Esophagus muscularis mucosa (tissue), 4 donors: Measurements from ENCODE around the gene OR4D5. TPM values are rescaled to one million over a fixed set of nuclear protein-coding genes. Genes with fewer than 3 reads are reported as not detected.

Experiments
- DNase-seq: peaks from one replicate; pipeline ENCODE4 v3.0.0-alpha.2; 2017; ENCODE audit errors: extremely low spot score
- H3K27ac ChIP-seq, 4 donors: fragments of 200-600 bp; sonication (generic); replicated peaks in 1 of 4; 1 replicate in 3 of 4; 2 replicates in 1 of 4; pipeline ENCODE4 v1.5.1; 2016 to 2019; ENCODE audit warnings: mild to moderate bottlenecking in 1 of 4
- H3K27me3 ChIP-seq, 4 donors: fragments of 200-600 bp; sonication (generic); one replicate each; pipeline versions ENCODE4 v1.5.1 to v1.6.0; 2016 to 2019
- H3K36me3 ChIP-seq, 4 donors: fragments of 200-600 bp; sonication (generic); one replicate each; pipeline ENCODE4 v1.5.1; 2016 to 2019
- H3K4me1 ChIP-seq, 4 donors: fragments of 200-600 bp; sonication (generic); one replicate each; pipeline ENCODE4 v1.5.1; 2016 to 2019
- H3K4me3 ChIP-seq, 4 donors: fragments of 200-600 bp; sonication (generic); 1 replicate in 2 of 4; 2 replicates in 2 of 4; pipeline ENCODE4 v1.5.1; 2016 to 2019; ENCODE audit warnings: mild to moderate bottlenecking in 4 of 4, moderate library complexity in 1 of 4
- H3K9me3 ChIP-seq, 4 donors: fragments of 200-600 bp; sonication (generic); 1 replicate in 3 of 4; 2 replicates in 1 of 4; pipeline ENCODE4 v1.5.1; 2016 to 2019
- CTCF ChIP-seq, 3 experiments: fragments of 200-600 bp in 2 of 3; fragments of 450-650 bp in 1 of 3; sonication (generic) in 2 of 3; IDR thresholded peaks; one replicate each; pipeline ENCODE4 v1.5.1; 2017 to 2019; ENCODE audit warnings: antibody characterized with exemption in 3 of 3, mild to moderate bottlenecking in 2 of 3, moderate library complexity in 1 of 3
- EP300 ChIP-seq: sonication (generic); formaldehyde crosslinking; IDR thresholded peaks from one replicate; pipeline ENCODE4 v1.6.1; 2017; ENCODE audit warnings: antibody characterized with exemption
- POLR2A ChIP-seq: fragments of 450-650 bp; IDR thresholded peaks from one replicate; pipeline ENCODE4 v1.6.1; 2017; ENCODE audit warnings: antibody characterized with exemption, moderate library complexity, mild to moderate bottlenecking, low read depth
- POLR2AphosphoS5 ChIP-seq, 2 donors: sonication (generic); formaldehyde crosslinking; IDR thresholded peaks; one replicate each; pipeline ENCODE4 v1.6.1; 2017; ENCODE audit warnings: antibody characterized with exemption in 2 of 2
- WGBS: methylation state at CpG from one replicate; pipeline ENCODE4 v1.1.5; 2018; 5-methylcytosine and 5-hydroxymethylcytosine counted together
- intact Hi-C: fragments of 100-400 bp; cut with DNase I; formaldehyde crosslinking; loops from one replicate; pipeline ENCODE4 v1.15.1; 2023
- total RNA-seq, 4 donors: library from RNA; depleted of rRNA; stranded (reverse); fragments of >200 nt; gene quantifications; one replicate each; pipeline versions ENCODE4 v1.1.0 to v1.2.1, GENCODE V29; 2016

The OR4D5 gene
- total RNA-seq, 4 donors from 2014 or later: not detected

GRCh38 chr11:123979311-123979710, 39.9 kb downstream of the OR4D5 start:
- intact Hi-C loops: no loop called here
- Histone ChIP-seq H3K27ac (no peak overlapping the region), H3K27me3 (no peaks in the 10 kb centered on the region), H3K4me1 (no peaks in the 10 kb centered on the region), H3K36me3 (no peaks in the 10 kb centered on the region), H3K4me3 (no peak overlapping the region), H3K9me3 (peaks cover 0 to 7% (median 0%) of the 10 kb centered on the region in 4 donors)
- WGBS: 89% methylated on average over 4 of the region's 5 CpGs
- TF ChIP-seq CTCF (IDR thresholded peaks at IDR 0.05): no peak
- TF ChIP-seq EP300: no peak
- no peak for TF ChIP-seq POLR2AphosphoS5 (IDR thresholded peaks at IDR 0.05)
- no peak for TF ChIP-seq POLR2A
- no peak for DNase-seq

Other genes with a start within 250 kb of the OR4D5 start
- gene ZNF202, start 198.0 kb upstream of the OR4D5 start, total RNA-seq: 1 to 10 TPM; 4.4 to 8.6 (median 7.4) TPM
- not detected for gene OR6X1, start 185.1 kb upstream of the OR4D5 start, total RNA-seq
- not detected for gene OR6M1, start 133.3 kb upstream of the OR4D5 start, total RNA-seq
- not detected for gene TMEM225, start 53.9 kb upstream of the OR4D5 start, total RNA-seq
- gene OR8D4, start 37.5 kb upstream of the OR4D5 start, total RNA-seq: not detected
- gene OR6T1, start 4.2 kb downstream of the OR4D5 start, total RNA-seq: not detected
- gene OR10S1, start 38.2 kb downstream of the OR4D5 start, total RNA-seq: not detected
- not detected for gene OR10G6, start 55.5 kb downstream of the OR4D5 start, total RNA-seq
- not detected for gene OR10G4, start 73.4 kb downstream of the OR4D5 start, total RNA-seq
- not detected for gene OR10G9, start 83.4 kb downstream of the OR4D5 start, total RNA-seq
- gene OR10G8, start 87.2 kb downstream of the OR4D5 start, total RNA-seq: not detected
- gene OR10G7, start 101.7 kb downstream of the OR4D5 start, total RNA-seq: not detected
- 10 to 100 TPM; 13.3 to 22.2 (median 15.0) TPM for gene VWA5A, start 175.8 kb downstream of the OR4D5 start, total RNA-seq
- gene OR10D3, start 243.7 kb downstream of the OR4D5 start, total RNA-seq: not detected